Panc1 (cell line): Measurements from ENCODE around the gene MTARC2. TPM values are rescaled to one million over a fixed set of nuclear protein-coding genes. Genes with fewer than 3 reads are reported as not detected.

Experiments
- ATAC-seq: fragments of 200-7000 bp; cut with Tn5 transposase; 2 replicates; pipeline ENCODE4 v1.9.1; 2020; ENCODE audit warnings: mild to moderate bottlenecking, moderate library complexity
- BruUV-seq: library from RNA; stranded (reverse); fragments of 400-500 nt; replicated peaks from 2 replicates; lab custom pipeline; 2021; lab: Mats Ljungman, UMichigan
- CTCF ChIA-PET: fragments of 300-600 bp; sonication (Branson Sonifier 250); formaldehyde crosslinking; loops from one replicate; lab custom pipeline; 2022; ENCODE audit warnings: antibody characterized with exemption; lab: Charles Lee
- POLR2A ChIA-PET: fragments of 300-600 bp; sonication (Branson Sonifier 250); formaldehyde crosslinking; loops from one replicate; lab custom pipeline; 2022; ENCODE audit warnings: antibody characterized with exemption; lab: Charles Lee
- DNase-seq: peaks from one replicate; pipeline ENCODE4 v3.0.0-alpha.2; 2010; ENCODE audit warnings: low read depth, low spot score
- H3K27ac ChIP-seq: 2 replicates; pipeline ENCODE4 v1.5.1; 2011; ENCODE audit warnings: mild to moderate bottlenecking, low read length, inconsistent platforms
- H3K27me3 ChIP-seq: fragments of 200-500 bp; sonication (Bioruptor generic); 2 replicates; pipeline ENCODE4 v1.6.0; 2014; ENCODE audit warnings: low read length, inconsistent platforms; ENCODE audit not compliant: control insufficient read depth, insufficient read depth
- H3K36me3 ChIP-seq: fragments of 200-500 bp; sonication (Bioruptor generic); 2 replicates; pipeline ENCODE4 v1.5.1; 2014; ENCODE audit warnings: inconsistent platforms, mild to moderate bottlenecking, low read length, moderate library complexity; ENCODE audit not compliant: control insufficient read depth, insufficient read depth
- H3K4me1 ChIP-seq: 2 replicates; pipeline ENCODE4 v1.5.1; 2011; ENCODE audit warnings: inconsistent platforms, mild to moderate bottlenecking, low read length, moderate library complexity; ENCODE audit not compliant: control insufficient read depth, insufficient read depth
- H3K4me3 ChIP-seq, 2 experiments: 2 replicates each; pipeline ENCODE4 v1.5.1; 2011 to 2012; ENCODE audit warnings: low read depth in 2 of 2, low read length in 2 of 2, mild to moderate bottlenecking in 2 of 2, inconsistent platforms in 1 of 2, moderate library complexity in 1 of 2
- H3K9me3 ChIP-seq: fragments of 200-500 bp; sonication (Bioruptor generic); 2 replicates; pipeline ENCODE4 v1.5.1; 2014; ENCODE audit warnings: low read depth, mild to moderate bottlenecking, inconsistent platforms, low read length, moderate library complexity; ENCODE audit not compliant: control insufficient read depth, insufficient read depth
- CTCF ChIP-seq: fragments of 450-650 bp; IDR thresholded peaks from 2 replicates; pipeline ENCODE4 v1.5.1; 2017; ENCODE audit warnings: mild to moderate bottlenecking
- POLR2AphosphoS5 ChIP-seq: IDR thresholded peaks from 2 replicates; pipeline ENCODE4 v1.6.1; 2012; ENCODE audit warnings: mild to moderate bottlenecking, low read depth, low read length, moderate library complexity
- SIN3A ChIP-seq: IDR thresholded peaks from 2 replicates; pipeline ENCODE4 v1.6.1; 2012; ENCODE audit warnings: low read depth, mild to moderate bottlenecking, low read length, moderate library complexity, borderline replicate concordance; ENCODE audit not compliant: insufficient read depth
- TCF7L2 ChIP-seq: IDR thresholded peaks from 2 replicates; pipeline ENCODE4 v1.6.1; 2011; ENCODE audit warnings: mild to moderate bottlenecking, low read depth, low read length, inconsistent platforms
- in situ Hi-C: cut with HindIII; loops from 2 replicates; pipeline ENCODE4 v1.10.0; 2016; ENCODE audit warnings: low sequenced_read_pairs, low pct_unique_long_range_greater_than_20kb
- intact Hi-C: fragments of 100-400 bp; cut with micrococcal nuclease; formaldehyde crosslinking; loops from one replicate; pipeline ENCODE4 v1.10.0; 2022; ENCODE audit not compliant: unreplicated experiment
- total RNA-seq: library from RNA; stranded (reverse); gene quantifications from one replicate; pipeline ENCODE4 v1.2.1, GENCODE V29; 2021; ENCODE audit not compliant: unreplicated experiment
- TF ChIP-seq, protein P1 (sequence below), 2 experiments: IDR thresholded peaks; 2 replicates each; pipeline ENCODE4 v1.6.1; 2011 to 2012; ENCODE audit warnings: low read depth in 2 of 2, control low read depth in 1 of 2, low read length in 1 of 2, mild to moderate bottlenecking in 1 of 2, moderate library complexity in 1 of 2; ENCODE audit not compliant: insufficient read depth in 1 of 2

The MTARC2 gene
- total RNA-seq, 1 experiment from 2014 or later = 10.1 TPM

- in situ Hi-C loops (no loop called here), intact Hi-C loops (no loop called here)
- no peak for ATAC-seq
- no peak for DNase-seq
- CTCF ChIA-PET = no interaction called here
- Histone ChIP-seq H3K4me3 (no peak overlapping the region), H3K27ac (no peak overlapping the region), H3K4me1 (no peaks in the 10 kb centered on the region), H3K27me3 (no peaks in the 10 kb centered on the region), H3K9me3 (no peaks in the 10 kb centered on the region), H3K36me3 (no peaks in the 10 kb centered on the region)
- BruUV-seq = no TSS peak
- POLR2A ChIA-PET = no interaction called here
- TF ChIP-seq SIN3A (no peak), POLR2AphosphoS5 (no peak), CTCF (no peak), TCF7L2 (no peak)
- TF ChIP-seq, protein P1, sequence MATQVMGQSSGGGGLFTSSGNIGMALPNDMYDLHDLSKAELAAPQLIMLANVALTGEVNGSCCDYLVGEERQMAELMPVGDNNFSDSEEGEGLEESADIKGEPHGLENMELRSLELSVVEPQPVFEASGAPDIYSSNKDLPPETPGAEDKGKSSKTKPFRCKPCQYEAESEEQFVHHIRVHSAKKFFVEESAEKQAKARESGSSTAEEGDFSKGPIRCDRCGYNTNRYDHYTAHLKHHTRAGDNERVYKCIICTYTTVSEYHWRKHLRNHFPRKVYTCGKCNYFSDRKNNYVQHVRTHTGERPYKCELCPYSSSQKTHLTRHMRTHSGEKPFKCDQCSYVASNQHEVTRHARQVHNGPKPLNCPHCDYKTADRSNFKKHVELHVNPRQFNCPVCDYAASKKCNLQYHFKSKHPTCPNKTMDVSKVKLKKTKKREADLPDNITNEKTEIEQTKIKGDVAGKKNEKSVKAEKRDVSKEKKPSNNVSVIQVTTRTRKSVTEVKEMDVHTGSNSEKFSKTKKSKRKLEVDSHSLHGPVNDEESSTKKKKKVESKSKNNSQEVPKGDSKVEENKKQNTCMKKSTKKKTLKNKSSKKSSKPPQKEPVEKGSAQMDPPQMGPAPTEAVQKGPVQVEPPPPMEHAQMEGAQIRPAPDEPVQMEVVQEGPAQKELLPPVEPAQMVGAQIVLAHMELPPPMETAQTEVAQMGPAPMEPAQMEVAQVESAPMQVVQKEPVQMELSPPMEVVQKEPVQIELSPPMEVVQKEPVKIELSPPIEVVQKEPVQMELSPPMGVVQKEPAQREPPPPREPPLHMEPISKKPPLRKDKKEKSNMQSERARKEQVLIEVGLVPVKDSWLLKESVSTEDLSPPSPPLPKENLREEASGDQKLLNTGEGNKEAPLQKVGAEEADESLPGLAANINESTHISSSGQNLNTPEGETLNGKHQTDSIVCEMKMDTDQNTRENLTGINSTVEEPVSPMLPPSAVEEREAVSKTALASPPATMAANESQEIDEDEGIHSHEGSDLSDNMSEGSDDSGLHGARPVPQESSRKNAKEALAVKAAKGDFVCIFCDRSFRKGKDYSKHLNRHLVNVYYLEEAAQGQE (IDR thresholded peaks at IDR 0.05; ENCODE audit: insufficient read depth in 1 of 2, low read depth in 2 of 2, low read length in 1 of 2) = no peak
Measured at GRCh38 chr1:220759147-220759546, 11.0 kb downstream of the MTARC2 start.

- no peak for TF ChIP-seq POLR2AphosphoS5
- no peak for TF ChIP-seq CTCF
- TF ChIP-seq TCF7L2 = no peak
- TF ChIP-seq, protein P1 (IDR thresholded peaks at IDR 0.05; ENCODE audit: insufficient read depth in 1 of 2, low read depth in 2 of 2, low read length in 1 of 2) = no peak
- no TSS peak for BruUV-seq
- Histone ChIP-seq H3K4me1 (no peaks in the 10 kb centered on the region), H3K9me3 (no peaks in the 10 kb centered on the region), H3K4me3 (no peak overlapping the region), H3K27me3 (no peaks in the 10 kb centered on the region), H3K27ac (no peak overlapping the region), H3K36me3 (no peaks in the 10 kb centered on the region)
- in situ Hi-C loops = no loop called here
- ChIA-PET POLR2A (no interaction called here), CTCF (interaction anchor here (0.6 kb wide), 1 partner anchor 28 kb away, joined by 3 read pairs; no protein-coding TSS in a partner anchor)
- intact Hi-C loops = no loop called here
- no peak for ATAC-seq
- DNase-seq = no peak
Measured at GRCh38 chr1:220761688-220762427, 13.7 kb downstream of the MTARC2 start.
